Activated T-cell treated with anti-CD3 and anti-CD28 coated beads, Interleukin-2, amount 50 U/mL, for 4 hours (primary cell): Measurements from ENCODE around the gene SYNE2. TPM values are rescaled to one million over a fixed set of nuclear protein-coding genes. Genes with fewer than 3 reads are reported as not detected.
"Not testable (repeated sequence)": the region's sequence is repeated elsewhere in the genome, so short reads cannot be mapped to it uniquely, and the experiment has no call there.

Experiments used
- ATAC-seq, 2 donors: fragments of 200-7000 bp; cut with Tn5 transposase; one replicate each; pipeline ENCODE4 v1.10.0; 2021
- DNase-seq: peaks from one replicate; pipeline ENCODE4 v3.0.0-alpha.2; 2020
- H3K27me3 Mint-ChIP-seq: one replicate; pipeline ENCODE4 v1.8.0; 2021; ENCODE audit warnings: low read depth, mixed read lengths
- H3K36me3 Mint-ChIP-seq: one replicate; pipeline ENCODE4 v1.8.0; 2022; ENCODE audit warnings: mixed read lengths; ENCODE audit not compliant: insufficient read depth
- H3K4me1 Mint-ChIP-seq: one replicate; pipeline ENCODE4 v1.8.0; 2021; ENCODE audit warnings: low read depth, mixed read lengths
- H3K4me3 Mint-ChIP-seq: one replicate; pipeline ENCODE4 v1.8.0; 2021; ENCODE audit warnings: mild to moderate bottlenecking, moderate library complexity, mixed read lengths
- H3K9me3 Mint-ChIP-seq: one replicate; pipeline ENCODE4 v1.8.0; 2021; ENCODE audit warnings: mixed read lengths
- total RNA-seq, 3 donors: library from RNA; stranded (reverse); gene quantifications; one replicate each; pipeline ENCODE4 v1.2.1, GENCODE V29; 2021

The SYNE2 gene
- total RNA-seq, 3 donors from 2014 or later, result 6.9 to 11.5 (median 8.6) TPM

- Mint-ChIP-seq H3K27me3 (no peaks in the 10 kb centered on the region), H3K4me1 (no peaks in the 10 kb centered on the region), H3K36me3 (peaks cover 32% of the 10 kb centered on the region), H3K9me3 (no peaks in the 10 kb centered on the region), H3K4me3 (no peak overlapping the region)
- DNase-seq, result no peak
- ATAC-seq, result no peak
Measured at GRCh38 chr14:64012003-64012402, 159.2 kb downstream of the SYNE2 start.

- no peak for ATAC-seq
- H3K4me3 Mint-ChIP-seq, result no peak overlapping the region
- H3K27me3 Mint-ChIP-seq, result no peaks in the 10 kb centered on the region
- peaks cover 34% of the 10 kb centered on the region for H3K36me3 Mint-ChIP-seq
- no peaks in the 10 kb centered on the region for H3K9me3 Mint-ChIP-seq
- no peaks in the 10 kb centered on the region for H3K4me1 Mint-ChIP-seq
- DNase-seq, result no peak
Measured at GRCh38 chr14:64012720-64013119, 159.9 kb downstream of the SYNE2 start.

DNA sequence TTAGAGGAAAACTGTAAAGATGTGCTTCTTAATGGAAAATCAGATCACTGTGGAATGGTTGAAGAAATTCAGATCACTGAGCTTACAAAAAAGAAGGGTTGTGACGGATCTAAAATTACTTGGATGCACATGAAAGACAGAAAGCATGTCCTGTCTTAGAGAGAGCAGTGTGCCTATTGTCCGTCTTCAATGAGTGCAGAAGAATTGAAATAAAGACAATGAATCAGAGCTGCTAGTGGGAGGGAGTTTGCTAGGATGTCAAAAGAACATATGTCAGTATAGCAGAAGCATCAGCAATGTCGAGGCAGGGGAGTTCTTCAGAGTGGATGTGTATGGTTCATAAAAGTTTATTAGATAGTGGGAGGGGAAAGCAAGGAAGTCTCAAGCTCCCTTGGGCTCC, 172.7 kb downstream of the SYNE2 start:
- ATAC-seq (no peak), DNase-seq (no peak)
- Mint-ChIP-seq H3K36me3 (peaks cover 54% of the 10 kb centered on the region), H3K4me3 (no peak overlapping the region), H3K4me1 (no peaks in the 10 kb centered on the region), H3K27me3 (no peaks in the 10 kb centered on the region), H3K9me3 (no peaks in the 10 kb centered on the region)

- H3K36me3 Mint-ChIP-seq, result peaks cover 59% of the 10 kb centered on the region
- H3K4me1 Mint-ChIP-seq, result no peaks in the 10 kb centered on the region
- H3K27me3 Mint-ChIP-seq, result no peaks in the 10 kb centered on the region
- H3K4me3 Mint-ChIP-seq, result no peak overlapping the region
- ATAC-seq (no peak), DNase-seq (no peak)
- H3K9me3 Mint-ChIP-seq, result no peaks in the 10 kb centered on the region
Measured at GRCh38 chr14:64026600-64026999, 173.8 kb downstream of the SYNE2 start.

DNA sequence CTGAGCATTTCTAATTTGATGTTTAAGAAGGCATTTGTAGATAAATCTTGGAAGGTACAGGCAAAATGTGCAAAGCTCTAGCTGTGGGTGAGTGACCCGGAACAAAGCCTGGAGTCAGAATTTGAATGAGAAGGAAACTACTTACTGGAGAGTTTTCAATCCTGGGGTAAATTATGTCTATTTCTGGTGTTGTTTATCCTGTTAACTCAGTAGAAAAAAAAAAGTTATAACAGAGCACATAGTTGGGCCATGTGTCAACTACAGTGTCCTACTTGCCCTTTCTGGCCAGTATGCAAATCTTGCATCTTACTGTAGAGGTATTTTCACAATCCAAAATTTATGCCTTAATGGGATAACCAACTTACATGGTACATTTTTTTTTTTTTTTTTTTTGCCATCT, 182.3 kb downstream of the SYNE2 start:
- ATAC-seq (no peak), DNase-seq (no peak)
- Mint-ChIP-seq H3K4me1 (no peaks in the 10 kb centered on the region), H3K27me3 (no peaks in the 10 kb centered on the region), H3K9me3 (no peaks in the 10 kb centered on the region), H3K36me3 (peaks cover 43% of the 10 kb centered on the region), H3K4me3 (no peak overlapping the region)

- not testable (repeated sequence) for H3K27me3 Mint-ChIP-seq, H3K4me3 Mint-ChIP-seq, DNase-seq, H3K9me3 Mint-ChIP-seq, H3K4me1 Mint-ChIP-seq, ATAC-seq
- H3K36me3 Mint-ChIP-seq, result peaks cover 40% of the 10 kb centered on the region
Measured at GRCh38 chr14:64037869-64038745, 185.3 kb downstream of the SYNE2 start.

DNA sequence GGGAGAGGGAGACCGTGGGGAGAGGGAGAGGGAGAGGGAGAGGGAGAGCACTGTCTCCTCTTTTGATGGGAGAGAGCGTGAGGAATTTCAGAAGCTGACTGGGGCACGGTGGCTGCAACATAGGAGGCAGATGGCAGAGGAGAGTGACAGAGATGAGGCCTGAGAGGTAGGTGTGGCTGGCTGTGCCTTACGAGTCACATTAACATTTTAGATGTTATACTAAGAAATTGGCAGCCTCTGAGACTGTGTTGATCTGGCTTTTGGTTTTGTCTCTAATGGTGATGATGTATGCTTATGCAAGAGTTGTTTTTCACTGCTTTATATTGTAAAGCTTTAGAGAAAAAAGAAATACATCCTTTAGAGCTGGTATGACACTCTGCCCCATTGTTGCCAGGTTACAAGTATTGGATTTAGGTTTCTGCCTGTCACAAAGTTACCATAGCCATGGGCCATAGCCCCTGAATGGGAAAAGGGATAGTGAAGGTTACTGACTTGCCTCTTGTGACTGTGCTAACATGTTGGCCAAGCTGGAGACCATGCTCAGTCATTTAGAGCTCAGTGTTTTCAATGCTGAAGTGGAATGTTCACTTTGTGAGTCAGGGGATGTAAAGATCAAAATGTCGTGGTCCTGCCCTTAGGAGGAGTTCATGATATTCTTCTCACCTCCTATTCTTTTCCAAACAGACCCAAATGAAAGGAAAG, 186.2 kb downstream of the SYNE2 start:
- Mint-ChIP-seq H3K36me3 (peaks cover 43% of the 10 kb centered on the region), H3K27me3 (no peaks in the 10 kb centered on the region), H3K4me1 (no peaks in the 10 kb centered on the region), H3K4me3 (no peak overlapping the region), H3K9me3 (peaks cover 7% of the 10 kb centered on the region)
- ATAC-seq (no peak), DNase-seq (no peak)

DNA sequence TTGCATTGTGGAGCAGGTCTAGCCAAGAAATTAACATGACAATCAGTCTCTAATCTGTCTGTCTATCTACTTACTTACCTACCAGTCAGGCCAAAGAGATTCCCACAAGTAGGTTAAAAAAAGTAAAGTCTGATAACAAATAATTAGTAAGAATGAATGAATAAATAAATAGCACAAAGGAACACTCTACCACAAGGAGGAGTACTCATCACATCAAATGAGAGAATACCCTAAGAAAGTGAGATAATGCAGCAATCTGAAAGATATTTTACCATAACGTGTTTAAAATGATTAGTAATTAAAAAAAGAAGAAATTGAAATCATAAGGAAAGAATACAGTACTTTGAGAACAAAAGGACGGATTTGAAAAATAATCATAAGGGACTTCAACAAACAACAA, 187.2 kb downstream of the SYNE2 start:
- Mint-ChIP-seq H3K9me3 (peaks cover 7% of the 10 kb centered on the region), H3K4me1 (no peaks in the 10 kb centered on the region), H3K27me3 (no peaks in the 10 kb centered on the region), H3K4me3 (no peak overlapping the region), H3K36me3 (peaks cover 44% of the 10 kb centered on the region)
- no peak for ATAC-seq
- DNase-seq, result no peak

DNA sequence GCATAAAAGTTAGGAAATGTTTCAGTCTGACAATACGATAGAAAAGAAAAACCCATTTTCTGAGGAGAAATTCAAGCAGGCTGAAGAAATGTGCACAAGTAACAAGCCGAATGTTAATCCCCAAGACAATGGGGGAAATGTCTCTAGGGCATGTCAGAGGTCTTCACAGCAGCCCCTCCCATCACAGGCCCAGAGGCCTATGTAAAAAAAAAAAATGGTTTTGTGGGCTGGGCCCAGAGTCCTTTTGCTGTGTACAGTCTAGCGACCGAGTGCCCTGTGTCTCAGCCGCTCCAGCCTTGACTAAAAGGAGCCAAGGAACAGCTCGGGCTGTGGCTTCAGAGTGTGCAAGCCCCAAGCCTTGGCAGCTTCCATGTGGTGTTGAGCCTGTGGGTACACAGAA, 190.5 kb downstream of the SYNE2 start:
- peaks cover 40% of the 10 kb centered on the region for H3K36me3 Mint-ChIP-seq
- not testable (repeated sequence) for ATAC-seq, H3K9me3 Mint-ChIP-seq, H3K4me1 Mint-ChIP-seq, H3K4me3 Mint-ChIP-seq, DNase-seq, H3K27me3 Mint-ChIP-seq

DNA sequence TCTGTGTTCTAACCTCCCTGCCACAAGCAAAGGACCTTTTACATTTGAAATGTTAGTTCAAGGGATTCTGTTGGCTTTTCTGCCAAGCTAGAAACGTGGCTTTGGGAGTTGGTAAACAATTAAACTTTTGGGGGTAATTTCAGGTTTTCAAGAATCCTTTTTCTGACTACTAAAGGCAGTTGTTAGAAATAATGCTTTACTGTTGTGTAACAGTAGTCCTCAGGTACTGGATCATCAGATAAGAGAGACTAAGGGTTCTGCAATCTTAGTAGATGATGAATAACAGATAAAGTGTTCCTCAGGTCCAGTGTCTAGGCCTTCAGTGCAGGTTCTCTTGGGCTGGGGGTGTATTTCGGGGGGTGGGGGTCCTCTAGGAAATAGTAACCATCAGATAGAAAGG, 192.3 kb downstream of the SYNE2 start:
- ATAC-seq (no peak), DNase-seq (no peak)
- Mint-ChIP-seq H3K27me3 (no peaks in the 10 kb centered on the region), H3K9me3 (peaks cover 7% of the 10 kb centered on the region), H3K4me1 (no peaks in the 10 kb centered on the region), H3K4me3 (no peak overlapping the region), H3K36me3 (peaks cover 34% of the 10 kb centered on the region)

DNA sequence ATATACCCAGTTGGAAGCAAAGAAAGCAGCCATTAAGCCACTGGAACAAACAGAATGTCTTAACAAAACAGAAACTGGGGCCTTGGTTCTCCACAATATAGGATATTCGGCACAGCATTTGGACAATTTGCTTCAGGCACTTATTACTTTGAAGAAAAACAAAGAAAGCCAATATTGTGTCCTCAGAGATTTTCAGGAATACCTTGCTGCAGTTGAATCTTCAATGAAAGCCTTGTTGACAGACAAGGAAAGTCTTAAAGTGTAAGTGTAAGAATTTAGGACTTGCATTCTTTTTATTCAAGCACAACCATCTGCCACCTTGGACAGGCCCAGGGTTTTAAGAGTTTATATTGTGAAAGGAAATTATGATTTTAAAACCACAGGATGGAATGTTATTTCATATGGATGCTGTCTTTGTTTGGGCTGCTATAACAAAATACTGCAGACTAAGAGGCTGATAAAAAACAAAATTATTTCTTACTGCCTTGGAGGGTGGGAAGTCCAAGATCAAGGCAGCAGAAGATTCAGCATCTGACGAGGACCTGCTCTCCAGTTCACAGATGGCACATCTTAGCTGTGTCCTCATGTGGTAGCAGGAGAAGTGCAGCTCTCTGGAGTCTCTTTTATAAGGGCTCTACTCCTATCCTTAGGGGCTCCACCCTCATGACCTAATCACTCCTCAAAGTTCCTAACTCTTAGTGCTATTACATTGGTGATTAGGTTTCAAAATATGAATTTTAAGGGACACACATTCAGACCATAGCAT, 197.0 kb downstream of the SYNE2 start:
- H3K4me1 Mint-ChIP-seq, result no peaks in the 10 kb centered on the region
- H3K36me3 Mint-ChIP-seq, result peaks cover 29% of the 10 kb centered on the region
- H3K4me3 Mint-ChIP-seq, result no peak overlapping the region
- no peak for ATAC-seq
- H3K9me3 Mint-ChIP-seq, result no peaks in the 10 kb centered on the region
- no peak for DNase-seq
- H3K27me3 Mint-ChIP-seq, result no peaks in the 10 kb centered on the region

DNA sequence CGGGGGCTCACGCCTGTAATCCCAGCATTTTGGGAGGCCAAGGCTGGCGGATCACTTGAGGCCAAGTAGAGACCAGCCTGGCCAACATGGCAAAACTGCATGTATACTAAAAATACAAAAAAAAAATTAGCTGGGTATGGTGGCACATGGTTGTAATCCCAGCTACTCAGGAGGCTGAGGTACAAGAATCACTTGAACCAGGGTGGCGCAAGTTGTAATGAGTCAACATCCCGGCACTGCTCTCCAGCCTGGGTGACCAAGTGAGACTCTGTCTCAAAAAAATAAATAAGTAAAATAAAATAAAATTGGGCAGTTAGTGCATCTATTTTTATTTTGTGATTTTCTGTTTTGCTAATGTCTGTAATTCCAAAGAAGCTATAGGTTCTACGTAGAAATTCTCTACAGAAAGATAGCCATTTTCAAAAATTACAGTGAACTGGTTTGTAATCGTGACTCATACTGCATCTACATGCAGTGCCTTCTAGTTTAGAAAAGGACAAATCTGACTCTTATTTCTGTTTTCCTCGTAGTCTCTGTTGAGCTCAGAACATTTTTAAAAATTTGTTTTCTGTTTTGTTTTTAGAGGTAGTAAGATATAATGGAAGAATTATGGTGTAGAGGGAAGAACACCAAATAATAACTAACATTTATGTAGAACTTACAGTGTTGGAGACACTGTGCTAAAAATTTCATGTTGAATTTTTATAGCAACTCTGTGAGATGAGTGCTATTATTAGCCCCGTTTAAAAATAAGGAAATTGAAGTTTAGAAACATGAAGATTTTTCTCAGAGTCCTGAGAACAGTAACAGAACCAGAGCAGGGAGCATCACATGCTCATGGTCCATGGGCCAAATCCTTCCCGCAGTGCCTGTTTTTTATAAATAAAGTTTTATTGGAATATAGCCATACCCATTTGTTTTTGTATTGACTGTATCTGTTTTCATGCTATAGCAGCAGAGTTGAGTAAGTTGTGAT, 201.2 kb downstream of the SYNE2 start:
- Mint-ChIP-seq H3K36me3 (peaks cover 34% of the 10 kb centered on the region), H3K27me3 (no peaks in the 10 kb centered on the region), H3K9me3 (no peaks in the 10 kb centered on the region), H3K4me3 (no peak overlapping the region), H3K4me1 (no peaks in the 10 kb centered on the region)
- ATAC-seq (no peak), DNase-seq (no peak)

GRCh38 chr14:64059454-64060198, 206.8 kb downstream of the SYNE2 start:
- DNase-seq, result no peak
- peaks cover 29% of the 10 kb centered on the region for H3K36me3 Mint-ChIP-seq
- H3K9me3 Mint-ChIP-seq, result no peaks in the 10 kb centered on the region
- no peak for ATAC-seq
- no peaks in the 10 kb centered on the region for H3K27me3 Mint-ChIP-seq
- H3K4me3 Mint-ChIP-seq, result no peak overlapping the region
- no peaks in the 10 kb centered on the region for H3K4me1 Mint-ChIP-seq
